Measurements from ENCODE around the gene CADPS2. TPM values are rescaled to one million over a fixed set of nuclear protein-coding genes. Genes with fewer than 3 reads are reported as not detected.
A peak's percentile ranks its signal among the peaks of the same experiment; 100 is the strongest.
"Not testable (repeated sequence)": the region's sequence is repeated elsewhere in the genome, so short reads cannot be mapped to it uniquely, and the experiment has no call there.

The CADPS2 gene
- total RNA-seq, 2 donors from 2014 or later, result 12.1 to 13.0 TPM

- DNase-seq (no peak), ATAC-seq (no peak)
- intact Hi-C loops (cut with DNase I, micrococcal nuclease), result no loop called here
Measured at GRCh38 chr7:122637784-122638183, 248.5 kb downstream of the CADPS2 start.

- DNase-seq; ATAC-seq; intact Hi-C loops (cut with DNase I, micrococcal nuclease): not testable (repeated sequence)
Measured at GRCh38 chr7:122635481-122635880, 250.8 kb downstream of the CADPS2 start.

GRCh38 chr7:122633472-122633871 lies 252.8 kb downstream of the CADPS2 start:
- no peak for ATAC-seq
- no peak for DNase-seq
- intact Hi-C loops (cut with DNase I, micrococcal nuclease), result no loop called here

- ATAC-seq (no peak), DNase-seq (no peak)
- intact Hi-C loops (cut with DNase I, micrococcal nuclease), result no loop called here
Measured at GRCh38 chr7:122632238-122632637, 254.0 kb downstream of the CADPS2 start.

- DNase-seq (no peak), ATAC-seq (no peak)
- intact Hi-C loops (cut with DNase I, micrococcal nuclease), result no loop called here
Measured at GRCh38 chr7:122629412-122629953, 256.8 kb downstream of the CADPS2 start.

- DNase-seq (no peak), ATAC-seq (peak; percentile 47)
- intact Hi-C loops (cut with DNase I, micrococcal nuclease), result no loop called here
Measured at GRCh38 chr7:122628651-122629411, 257.4 kb downstream of the CADPS2 start.

- ATAC-seq (no peak), DNase-seq (no peak)
- intact Hi-C loops (cut with DNase I, micrococcal nuclease), result no loop called here
Measured at GRCh38 chr7:122626785-122627184, 259.5 kb downstream of the CADPS2 start.

- intact Hi-C loops (cut with DNase I, micrococcal nuclease), result no loop called here
- no peak for DNase-seq
- no peak for ATAC-seq
Measured at GRCh38 chr7:122622682-122623081, 263.6 kb downstream of the CADPS2 start.

- ATAC-seq, result no peak
- no peak for DNase-seq
- intact Hi-C loops (cut with DNase I, micrococcal nuclease), result no loop called here
Measured at GRCh38 chr7:122619664-122620063, 266.6 kb downstream of the CADPS2 start.

- no peak for DNase-seq
- no peak for ATAC-seq
- intact Hi-C loops (cut with DNase I, micrococcal nuclease), result no loop called here
Measured at GRCh38 chr7:122618585-122619189, 267.6 kb downstream of the CADPS2 start.

- no peak for DNase-seq
- intact Hi-C loops (cut with DNase I, micrococcal nuclease), result no loop called here
- no peak for ATAC-seq
Measured at GRCh38 chr7:122616951-122617350, 269.3 kb downstream of the CADPS2 start.

GRCh38 chr7:122605929-122606328 lies 280.3 kb downstream of the CADPS2 start:
- intact Hi-C loops (cut with DNase I, micrococcal nuclease), result no loop called here
- DNase-seq (no peak), ATAC-seq (no peak)

GRCh38 chr7:122604251-122604650 lies 282.0 kb downstream of the CADPS2 start:
- DNase-seq (no peak), ATAC-seq (no peak)
- intact Hi-C loops (cut with DNase I, micrococcal nuclease), result no loop called here

GRCh38 chr7:122602800-122603199 lies 283.5 kb downstream of the CADPS2 start:
- intact Hi-C loops (cut with DNase I, micrococcal nuclease), result no loop called here
- no peak for DNase-seq
- ATAC-seq, result no peak

GRCh38 chr7:122600630-122601029 lies 285.6 kb downstream of the CADPS2 start:
- ATAC-seq (no peak), DNase-seq (no peak)
- intact Hi-C loops (cut with DNase I, micrococcal nuclease), result no loop called here

GRCh38 chr7:122600042-122600441 lies 286.2 kb downstream of the CADPS2 start:
- intact Hi-C loops (cut with DNase I, micrococcal nuclease), result no loop called here
- DNase-seq (no peak), ATAC-seq (no peak)

GRCh38 chr7:122597277-122597676 lies 289.0 kb downstream of the CADPS2 start:
- no peak for ATAC-seq
- intact Hi-C loops (cut with DNase I, micrococcal nuclease), result no loop called here
- no peak for DNase-seq

- no peak for DNase-seq
- no peak for ATAC-seq
Measured at GRCh38 chr7:122595885-122596284, 290.4 kb downstream of the CADPS2 start.

GRCh38 chr7:122588621-122589020 lies 297.6 kb downstream of the CADPS2 start:
- DNase-seq (no peak), ATAC-seq (no peak)
- intact Hi-C loops (cut with DNase I, micrococcal nuclease), result no loop called here

More at GRCh38 chr7:122595885-122596284, 290.4 kb downstream of the CADPS2 start:
- intact Hi-C loops (cut with DNase I, micrococcal nuclease), result no loop called here

- ATAC-seq (no peak), DNase-seq (no peak)
- intact Hi-C loops (cut with DNase I, micrococcal nuclease), result no loop called here
Measured at GRCh38 chr7:122584676-122585251, 301.5 kb downstream of the CADPS2 start.
